IMR-90 (cell line): ENCODE data around the gene DIP2C. TPM values are rescaled to one million over a fixed set of nuclear protein-coding genes. Genes with fewer than 3 reads are reported as not detected.

Experiments
- ATAC-seq: fragments of 200-7000 bp; cut with Tn5 transposase; 2 replicates; pipeline ENCODE4 v1.9.1; 2020; ENCODE audit warnings: low read depth, mild to moderate bottlenecking, moderate library complexity
- BruUV-seq: library from RNA; stranded (reverse); fragments of 400-500 nt; replicated peaks from 2 replicates; lab custom pipeline; 2021; lab: Mats Ljungman, UMichigan
- CTCF ChIA-PET: fragments of 300-600 bp; formaldehyde crosslinking; extraction: SDS; loops from one replicate; lab custom pipeline; 2021; ENCODE audit warnings: antibody characterized with exemption; lab: Yijun Ruan, JAX
- POLR2A ChIA-PET: fragments of 300-600 bp; sonication (Branson Sonifier 250); formaldehyde crosslinking; loops from one replicate; lab custom pipeline; 2022; ENCODE audit warnings: antibody characterized with exemption; ENCODE audit not compliant: unreplicated experiment; lab: Charles Lee
- DNase-seq: peaks from one replicate; pipeline ENCODE4 v3.0.0; 2013
- H2AFZ ChIP-seq: replicated peaks from 2 replicates; pipeline ENCODE3; 2013; ENCODE audit warnings: low read length, mild to moderate bottlenecking; ENCODE audit not compliant: poor library complexity
- H2AK5ac ChIP-seq: 2 replicates; pipeline ENCODE4 v1.6.1; 2013; ENCODE audit warnings: low read depth, low read length, inconsistent platforms
- H2AK9ac ChIP-seq: replicated peaks from 2 replicates; pipeline ENCODE3; 2013; ENCODE audit warnings: mild to moderate bottlenecking, low read depth, low read length, moderate library complexity; ENCODE audit not compliant: poor library complexity
- H2BK120ac ChIP-seq: 2 replicates; pipeline ENCODE4 v1.6.1; 2013; ENCODE audit warnings: low read depth, low read length, inconsistent platforms
- H2BK15ac ChIP-seq: 3 replicates; pipeline ENCODE4 v1.6.1; 2013; ENCODE audit warnings: low read depth, low read length, inconsistent platforms
- H2BK20ac ChIP-seq: 2 replicates; pipeline ENCODE4 v1.6.1; 2013; ENCODE audit warnings: low read depth, mild to moderate bottlenecking, inconsistent platforms, low read length, moderate library complexity
- H2BK5ac ChIP-seq: 2 replicates; pipeline ENCODE4 v1.6.1; 2013; ENCODE audit warnings: mild to moderate bottlenecking, low read depth, low read length, inconsistent platforms; ENCODE audit not compliant: poor library complexity, severe bottlenecking
- H3K14ac ChIP-seq: replicated peaks from 2 replicates; pipeline ENCODE4 v1.6.1; 2013; ENCODE audit warnings: low read depth, low read length, inconsistent platforms
- H3K18ac ChIP-seq: 2 replicates; pipeline ENCODE4 v1.6.1; 2013; ENCODE audit warnings: low read depth, low read length, control low read depth
- H3K23ac ChIP-seq: 2 replicates; pipeline ENCODE4 v1.6.1; 2013; ENCODE audit warnings: low read depth, low read length, inconsistent platforms
- H3K27ac ChIP-seq: 2 replicates; pipeline ENCODE4 v1.5.1; 2013; ENCODE audit warnings: mild to moderate bottlenecking, control low read depth, low read length; ENCODE audit not compliant: insufficient read depth
- H3K27me3 ChIP-seq: 2 replicates; pipeline ENCODE4 v1.6.1; 2013; ENCODE audit warnings: low read length; ENCODE audit not compliant: control insufficient read depth, insufficient read depth
- H3K36me3 ChIP-seq: 2 replicates; pipeline ENCODE4 v1.6.1; 2013; ENCODE audit warnings: low read length, mixed read lengths; ENCODE audit not compliant: control insufficient read depth, insufficient read depth
- H3K4ac ChIP-seq: 2 replicates; pipeline ENCODE4 v1.6.1; 2013; ENCODE audit warnings: low read depth, low read length, inconsistent platforms
- H3K4me1 ChIP-seq: 2 replicates; pipeline ENCODE4 v1.6.1; 2013; ENCODE audit warnings: low read length, mixed read lengths; ENCODE audit not compliant: control insufficient read depth, insufficient read depth
- H3K4me2 ChIP-seq: 2 replicates; pipeline ENCODE4 v1.6.1; 2013; ENCODE audit warnings: low read depth, mild to moderate bottlenecking, control low read depth, low read length, moderate library complexity
- H3K4me3 ChIP-seq: 2 replicates; pipeline ENCODE4 v1.5.1; 2013; ENCODE audit warnings: low read depth, mild to moderate bottlenecking, control low read depth, low read length, moderate library complexity; ENCODE audit not compliant: insufficient read depth
- H3K56ac ChIP-seq: 2 replicates; pipeline ENCODE4 v1.6.1; 2013; ENCODE audit warnings: low read length, inconsistent platforms; ENCODE audit not compliant: insufficient read depth; ENCODE audit errors: extremely low read depth
- H3K79me1 ChIP-seq, 2 experiments: 2 replicates each; pipeline ENCODE4 v1.6.1; 2013; ENCODE audit warnings: low read length in 2 of 2, inconsistent platforms in 1 of 2, low read depth in 1 of 2
- H3K9ac ChIP-seq: 2 replicates; pipeline ENCODE4 v1.6.1; 2013; ENCODE audit warnings: low read depth, low read length, control low read depth
- H3K9me1 ChIP-seq: 2 replicates; pipeline ENCODE4 v1.6.1; 2013; ENCODE audit warnings: low read length, inconsistent platforms; ENCODE audit not compliant: insufficient read depth
- H3K9me3 ChIP-seq: 2 replicates; pipeline ENCODE4 v1.6.1; 2013; ENCODE audit warnings: low read length; ENCODE audit not compliant: control insufficient read depth, insufficient read depth
- H4K20me1 ChIP-seq: 2 replicates; pipeline ENCODE4 v1.6.1; 2013; ENCODE audit warnings: low read length, inconsistent platforms; ENCODE audit not compliant: insufficient read depth
- H4K5ac ChIP-seq: 2 replicates; pipeline ENCODE4 v1.6.1; 2013; ENCODE audit warnings: mild to moderate bottlenecking, low read depth, low read length, control low read depth
- H4K8ac ChIP-seq, 2 experiments: 2 replicates each; pipeline ENCODE4 v1.6.1; 2013; ENCODE audit warnings: low read depth in 2 of 2, low read length in 2 of 2, control low read depth in 1 of 2, inconsistent platforms in 1 of 2
- H4K91ac ChIP-seq: 2 replicates; pipeline ENCODE4 v1.6.1; 2013; ENCODE audit warnings: low read depth, low read length, inconsistent platforms; ENCODE audit not compliant: insufficient read depth
- BHLHE40 ChIP-seq: fragments of 150-350 bp; IDR thresholded peaks from 2 replicates; pipeline ENCODE4 v1.6.1; 2016; ENCODE audit warnings: mild to moderate bottlenecking, low read depth, low read length
- CEBPB ChIP-seq: IDR thresholded peaks from 2 replicates; pipeline ENCODE4 v1.6.1; 2012; ENCODE audit warnings: low read depth, low read length, improper control_type of control experiment
- CTCF ChIP-seq: conservative IDR thresholded peaks from 2 replicates; pipeline ENCODE4 v1.5.1; 2012; ENCODE audit warnings: mild to moderate bottlenecking, low read depth, low read length, improper control_type of control experiment
- ELK1 ChIP-seq: fragments of 150-350 bp; IDR thresholded peaks from 2 replicates; pipeline ENCODE4 v1.6.1; 2016; ENCODE audit warnings: low read depth, mild to moderate bottlenecking, low read length, moderate library complexity, borderline replicate concordance
- FOS ChIP-seq: fragments of 150-350 bp; IDR thresholded peaks from 2 replicates; pipeline ENCODE4 v1.6.1; 2016; ENCODE audit warnings: low read depth, low read length
- MAFK ChIP-seq: IDR thresholded peaks from 2 replicates; pipeline ENCODE4 v1.6.1; 2012; ENCODE audit warnings: low read depth, low read length, improper control_type of control experiment
- MAZ ChIP-seq: IDR thresholded peaks from 2 replicates; pipeline ENCODE4 v1.6.1; 2012; ENCODE audit warnings: low read depth, mild to moderate bottlenecking, low read length, improper control_type of control experiment, moderate library complexity, borderline replicate concordance
- MXI1 ChIP-seq: IDR thresholded peaks from 2 replicates; pipeline ENCODE4 v1.6.1; 2012; ENCODE audit warnings: low read depth, mild to moderate bottlenecking, low read length, moderate library complexity, borderline replicate concordance
- NFE2L2 ChIP-seq: fragments of 150-350 bp; IDR thresholded peaks from 2 replicates; pipeline ENCODE4 v1.6.1; 2016; ENCODE audit warnings: low read depth, mild to moderate bottlenecking, low read length
- POLR2A ChIP-seq: IDR thresholded peaks from 2 replicates; pipeline ENCODE4 v1.6.1; 2012; ENCODE audit warnings: mild to moderate bottlenecking, low read depth, low read length
- RAD21 ChIP-seq: IDR thresholded peaks from 2 replicates; pipeline ENCODE4 v1.6.1; 2012; ENCODE audit warnings: low read length, improper control_type of control experiment
- RCOR1 ChIP-seq: IDR thresholded peaks from 2 replicates; pipeline ENCODE4 v1.6.1; 2012; ENCODE audit warnings: mild to moderate bottlenecking, low read length, improper control_type of control experiment; ENCODE audit not compliant: insufficient replicate concordance
- RFX5 ChIP-seq: IDR thresholded peaks from 2 replicates; pipeline ENCODE4 v1.8.0; 2012; ENCODE audit warnings: low read depth, mild to moderate bottlenecking, low read length, moderate library complexity
- SMC3 ChIP-seq: fragments of 150-350 bp; IDR thresholded peaks from 2 replicates; pipeline ENCODE4 v1.6.1; 2016; ENCODE audit warnings: low read depth, mild to moderate bottlenecking, antibody characterized with exemption, low read length, moderate library complexity
- WGBS, 2 experiments: methylation state at CpG; one replicate each; pipeline versions ENCODE4 v1.1.5 to v1.1.7; 2013; ENCODE audit warnings: missing lambda C conversion rate in 2 of 2; ENCODE audit not compliant: insufficient read length in 1 of 2; ENCODE audit errors: extremely low coverage in 2 of 2; 5-methylcytosine and 5-hydroxymethylcytosine counted together
- dilution Hi-C: fragments of 300-500 bp; cut with HindIII; formaldehyde crosslinking; loops from one replicate; pipeline ENCODE4 v1.14.3; 2018; ENCODE audit warnings: low sequenced_read_pairs; ENCODE audit not compliant: unreplicated experiment
- in situ Hi-C: fragments of 300-500 bp; cut with MboI; formaldehyde crosslinking; loops from 3 replicates; pipeline ENCODE4 v1.14.3; 2019; ENCODE audit warnings: low sequenced_read_pairs, inconsistent platforms, mixed read lengths
- intact Hi-C: fragments of 100-400 bp; cut with micrococcal nuclease; formaldehyde crosslinking; loops from 2 replicates; pipeline ENCODE4 v1.10.0; 2022
- polyA plus RNA-seq, 3 experiments: library from polyadenylated mRNA; depleted of rRNA; stranded (reverse); fragments of >200 nt; gene quantifications; 2 replicates each; pipeline ENCODE4 v1.2.3, GENCODE V29; 2012; ENCODE audit warnings: low replicate concordance in 1 of 3
- total RNA-seq: library from RNA; depleted of rRNA; stranded (reverse); fragments of >200 nt; gene quantifications from 2 replicates; pipeline ENCODE4 v1.2.3, GENCODE V29; 2012
- TF ChIP-seq, protein P1 (sequence below): fragments of 150-350 bp; IDR thresholded peaks from 2 replicates; pipeline ENCODE4 v1.6.1; 2017; ENCODE audit warnings: mild to moderate bottlenecking, antibody characterized with exemption, low read length, low read depth

The DIP2C gene
- total and polyA plus RNA-seq, 2 of the 4 experiments (the other 2 are of a cell fraction): 8.6 to 17.3 TPM

- Histone ChIP-seq H3K4ac (no peak overlapping the region), H2AK9ac (no peak overlapping the region), H3K36me3 (no peaks in the 10 kb centered on the region; the same call in 1 of the 2 replicates), H3K14ac (no peak overlapping the region), H3K9ac (no peak overlapping the region), H3K4me1 (no peaks in the 10 kb centered on the region), H2AK5ac (no peak overlapping the region), H3K4me2 (no peak overlapping the region), H2BK120ac (no peak overlapping the region), H3K9me3 (no peaks in the 10 kb centered on the region), H3K79me1 (peaks cover 25 to 44% of the 10 kb centered on the region in 2 experiments), H3K27ac (no peak overlapping the region), H3K23ac (no peak overlapping the region), H2BK15ac (no peak overlapping the region), H3K27me3 (no peaks in the 10 kb centered on the region), H2BK5ac (no peak overlapping the region), H4K91ac (no peak overlapping the region), H3K56ac (no peak overlapping the region), H4K8ac (no peak overlapping the region), H4K20me1 (peaks cover 12% of the 10 kb centered on the region; the same call in 1 of the 2 replicates), H2BK20ac (no peak overlapping the region), H2AFZ (no peak overlapping the region), H3K4me3 (no peak overlapping the region), H3K18ac (no peak overlapping the region), H3K9me1 (0 out of 2 replicates have a peak, but pooled peaks cover 4% of the 10 kb centered on the region), H4K5ac (no peak overlapping the region)
- ChIA-PET CTCF (no interaction called here), POLR2A (no interaction called here)
- dilution Hi-C loops (no loop called here), in situ Hi-C loops (no loop called here), intact Hi-C loops (no loop called here)
- no peak for TF ChIP-seq ELK1
- no peak for TF ChIP-seq RAD21
- TF ChIP-seq MAFK: no peak
- TF ChIP-seq SMC3: no peak
- no peak for TF ChIP-seq MXI1
- no peak for TF ChIP-seq CEBPB
- no peak for TF ChIP-seq RFX5
- no peak for TF ChIP-seq RCOR1
- TF ChIP-seq NFE2L2: no peak
- TF ChIP-seq POLR2A: no peak
- TF ChIP-seq BHLHE40: no peak
- TF ChIP-seq, protein P1, sequence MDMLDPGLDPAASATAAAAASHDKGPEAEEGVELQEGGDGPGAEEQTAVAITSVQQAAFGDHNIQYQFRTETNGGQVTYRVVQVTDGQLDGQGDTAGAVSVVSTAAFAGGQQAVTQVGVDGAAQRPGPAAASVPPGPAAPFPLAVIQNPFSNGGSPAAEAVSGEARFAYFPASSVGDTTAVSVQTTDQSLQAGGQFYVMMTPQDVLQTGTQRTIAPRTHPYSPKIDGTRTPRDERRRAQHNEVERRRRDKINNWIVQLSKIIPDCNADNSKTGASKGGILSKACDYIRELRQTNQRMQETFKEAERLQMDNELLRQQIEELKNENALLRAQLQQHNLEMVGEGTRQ: no peak
- no peak for TF ChIP-seq FOS
- TF ChIP-seq MAZ: no peak
- TF ChIP-seq CTCF: no peak
- no peak for ATAC-seq
- WGBS, 2 experiments: 83% methylated on average over 1 of the region's 6 CpGs; no CpG with 5 or more reads in 1 of the 2 experiments
- no TSS peak for BruUV-seq
- no peak for DNase-seq
These were observed 461.1 kb downstream of the DIP2C start for GRCh38 chr10:228366-228765.
